Panc1 (cell line): ENCODE measurements around the gene RIC1. TPM values are rescaled to one million over a fixed set of nuclear protein-coding genes. Genes with fewer than 3 reads are reported as not detected.

Experiments used
- ATAC-seq: fragments of 200-7000 bp; cut with Tn5 transposase; 2 replicates; pipeline ENCODE4 v1.9.1; 2020; ENCODE audit warnings: mild to moderate bottlenecking, moderate library complexity
- BruUV-seq: library from RNA; stranded (reverse); fragments of 400-500 nt; replicated peaks from 2 replicates; lab custom pipeline; 2021; lab: Mats Ljungman, UMichigan
- CTCF ChIA-PET: fragments of 300-600 bp; sonication (Branson Sonifier 250); formaldehyde crosslinking; loops from one replicate; lab custom pipeline; 2022; ENCODE audit warnings: antibody characterized with exemption; lab: Charles Lee
- POLR2A ChIA-PET: fragments of 300-600 bp; sonication (Branson Sonifier 250); formaldehyde crosslinking; loops from one replicate; lab custom pipeline; 2022; ENCODE audit warnings: antibody characterized with exemption; lab: Charles Lee
- DNase-seq: peaks from one replicate; pipeline ENCODE4 v3.0.0-alpha.2; 2010; ENCODE audit warnings: low read depth, low spot score
- H3K27ac ChIP-seq: 2 replicates; pipeline ENCODE4 v1.5.1; 2011; ENCODE audit warnings: mild to moderate bottlenecking, low read length, inconsistent platforms
- H3K27me3 ChIP-seq: fragments of 200-500 bp; sonication (Bioruptor generic); 2 replicates; pipeline ENCODE4 v1.6.0; 2014; ENCODE audit warnings: low read length, inconsistent platforms; ENCODE audit not compliant: control insufficient read depth, insufficient read depth
- H3K36me3 ChIP-seq: fragments of 200-500 bp; sonication (Bioruptor generic); 2 replicates; pipeline ENCODE4 v1.5.1; 2014; ENCODE audit warnings: inconsistent platforms, mild to moderate bottlenecking, low read length, moderate library complexity; ENCODE audit not compliant: control insufficient read depth, insufficient read depth
- H3K4me1 ChIP-seq: 2 replicates; pipeline ENCODE4 v1.5.1; 2011; ENCODE audit warnings: inconsistent platforms, mild to moderate bottlenecking, low read length, moderate library complexity; ENCODE audit not compliant: control insufficient read depth, insufficient read depth
- H3K4me3 ChIP-seq, 2 experiments: 2 replicates each; pipeline ENCODE4 v1.5.1; 2011 to 2012; ENCODE audit warnings: low read depth in 2 of 2, low read length in 2 of 2, mild to moderate bottlenecking in 2 of 2, inconsistent platforms in 1 of 2, moderate library complexity in 1 of 2
- H3K9me3 ChIP-seq: fragments of 200-500 bp; sonication (Bioruptor generic); 2 replicates; pipeline ENCODE4 v1.5.1; 2014; ENCODE audit warnings: low read depth, mild to moderate bottlenecking, inconsistent platforms, low read length, moderate library complexity; ENCODE audit not compliant: control insufficient read depth, insufficient read depth
- POLR2AphosphoS5 ChIP-seq: IDR thresholded peaks from 2 replicates; pipeline ENCODE4 v1.6.1; 2012; ENCODE audit warnings: mild to moderate bottlenecking, low read depth, low read length, moderate library complexity
- SIN3A ChIP-seq: IDR thresholded peaks from 2 replicates; pipeline ENCODE4 v1.6.1; 2012; ENCODE audit warnings: low read depth, mild to moderate bottlenecking, low read length, moderate library complexity, borderline replicate concordance; ENCODE audit not compliant: insufficient read depth
- TCF7L2 ChIP-seq: IDR thresholded peaks from 2 replicates; pipeline ENCODE4 v1.6.1; 2011; ENCODE audit warnings: mild to moderate bottlenecking, low read depth, low read length, inconsistent platforms
- in situ Hi-C: cut with HindIII; loops from 2 replicates; pipeline ENCODE4 v1.10.0; 2016; ENCODE audit warnings: low sequenced_read_pairs, low pct_unique_long_range_greater_than_20kb
- intact Hi-C: fragments of 100-400 bp; cut with micrococcal nuclease; formaldehyde crosslinking; loops from one replicate; pipeline ENCODE4 v1.10.0; 2022; ENCODE audit not compliant: unreplicated experiment
- total RNA-seq: library from RNA; stranded (reverse); gene quantifications from one replicate; pipeline ENCODE4 v1.2.1, GENCODE V29; 2021; ENCODE audit not compliant: unreplicated experiment
- TF ChIP-seq, protein P1 (sequence below), 2 experiments: IDR thresholded peaks; 2 replicates each; pipeline ENCODE4 v1.6.1; 2011 to 2012; ENCODE audit warnings: low read depth in 2 of 2, control low read depth in 1 of 2, low read length in 1 of 2, mild to moderate bottlenecking in 1 of 2, moderate library complexity in 1 of 2; ENCODE audit not compliant: insufficient read depth in 1 of 2
- TF ChIP-seq, protein P2 (sequence below): fragments of 450-650 bp; IDR thresholded peaks from 2 replicates; pipeline ENCODE4 v1.5.1; 2017; ENCODE audit warnings: mild to moderate bottlenecking

The RIC1 gene
- total RNA-seq, 1 experiment from 2014 or later, result 7.0 TPM

DNA sequence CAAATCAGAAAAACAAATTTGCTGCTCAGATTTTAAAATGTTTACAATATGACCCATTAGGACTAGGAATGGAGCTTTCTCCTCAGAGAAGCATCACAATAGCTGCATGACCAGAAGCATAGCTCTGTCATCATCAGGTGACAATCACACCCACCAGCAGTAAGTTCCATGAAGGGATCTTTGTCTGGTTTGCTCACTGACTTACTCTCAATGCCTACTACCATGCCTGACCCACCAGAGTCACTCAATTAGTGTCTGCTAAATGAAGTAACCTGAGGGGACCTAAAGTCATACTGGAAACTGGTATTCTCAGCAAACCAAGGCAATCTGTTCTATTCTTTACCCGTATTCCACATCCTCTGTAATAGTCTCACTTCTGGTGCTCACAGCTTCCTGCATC, 196.3 kb downstream of the RIC1 start:
- TF ChIP-seq SIN3A (no peak), TCF7L2 (no peak), POLR2AphosphoS5 (no peak)
- TF ChIP-seq, protein P1, sequence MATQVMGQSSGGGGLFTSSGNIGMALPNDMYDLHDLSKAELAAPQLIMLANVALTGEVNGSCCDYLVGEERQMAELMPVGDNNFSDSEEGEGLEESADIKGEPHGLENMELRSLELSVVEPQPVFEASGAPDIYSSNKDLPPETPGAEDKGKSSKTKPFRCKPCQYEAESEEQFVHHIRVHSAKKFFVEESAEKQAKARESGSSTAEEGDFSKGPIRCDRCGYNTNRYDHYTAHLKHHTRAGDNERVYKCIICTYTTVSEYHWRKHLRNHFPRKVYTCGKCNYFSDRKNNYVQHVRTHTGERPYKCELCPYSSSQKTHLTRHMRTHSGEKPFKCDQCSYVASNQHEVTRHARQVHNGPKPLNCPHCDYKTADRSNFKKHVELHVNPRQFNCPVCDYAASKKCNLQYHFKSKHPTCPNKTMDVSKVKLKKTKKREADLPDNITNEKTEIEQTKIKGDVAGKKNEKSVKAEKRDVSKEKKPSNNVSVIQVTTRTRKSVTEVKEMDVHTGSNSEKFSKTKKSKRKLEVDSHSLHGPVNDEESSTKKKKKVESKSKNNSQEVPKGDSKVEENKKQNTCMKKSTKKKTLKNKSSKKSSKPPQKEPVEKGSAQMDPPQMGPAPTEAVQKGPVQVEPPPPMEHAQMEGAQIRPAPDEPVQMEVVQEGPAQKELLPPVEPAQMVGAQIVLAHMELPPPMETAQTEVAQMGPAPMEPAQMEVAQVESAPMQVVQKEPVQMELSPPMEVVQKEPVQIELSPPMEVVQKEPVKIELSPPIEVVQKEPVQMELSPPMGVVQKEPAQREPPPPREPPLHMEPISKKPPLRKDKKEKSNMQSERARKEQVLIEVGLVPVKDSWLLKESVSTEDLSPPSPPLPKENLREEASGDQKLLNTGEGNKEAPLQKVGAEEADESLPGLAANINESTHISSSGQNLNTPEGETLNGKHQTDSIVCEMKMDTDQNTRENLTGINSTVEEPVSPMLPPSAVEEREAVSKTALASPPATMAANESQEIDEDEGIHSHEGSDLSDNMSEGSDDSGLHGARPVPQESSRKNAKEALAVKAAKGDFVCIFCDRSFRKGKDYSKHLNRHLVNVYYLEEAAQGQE (IDR thresholded peaks at IDR 0.05; ENCODE audit: insufficient read depth in 1 of 2, low read depth in 2 of 2, low read length in 1 of 2), result no peak
- TF ChIP-seq, protein P2, sequence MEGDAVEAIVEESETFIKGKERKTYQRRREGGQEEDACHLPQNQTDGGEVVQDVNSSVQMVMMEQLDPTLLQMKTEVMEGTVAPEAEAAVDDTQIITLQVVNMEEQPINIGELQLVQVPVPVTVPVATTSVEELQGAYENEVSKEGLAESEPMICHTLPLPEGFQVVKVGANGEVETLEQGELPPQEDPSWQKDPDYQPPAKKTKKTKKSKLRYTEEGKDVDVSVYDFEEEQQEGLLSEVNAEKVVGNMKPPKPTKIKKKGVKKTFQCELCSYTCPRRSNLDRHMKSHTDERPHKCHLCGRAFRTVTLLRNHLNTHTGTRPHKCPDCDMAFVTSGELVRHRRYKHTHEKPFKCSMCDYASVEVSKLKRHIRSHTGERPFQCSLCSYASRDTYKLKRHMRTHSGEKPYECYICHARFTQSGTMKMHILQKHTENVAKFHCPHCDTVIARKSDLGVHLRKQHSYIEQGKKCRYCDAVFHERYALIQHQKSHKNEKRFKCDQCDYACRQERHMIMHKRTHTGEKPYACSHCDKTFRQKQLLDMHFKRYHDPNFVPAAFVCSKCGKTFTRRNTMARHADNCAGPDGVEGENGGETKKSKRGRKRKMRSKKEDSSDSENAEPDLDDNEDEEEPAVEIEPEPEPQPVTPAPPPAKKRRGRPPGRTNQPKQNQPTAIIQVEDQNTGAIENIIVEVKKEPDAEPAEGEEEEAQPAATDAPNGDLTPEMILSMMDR, result no peak
- Histone ChIP-seq H3K9me3 (no peaks in the 10 kb centered on the region), H3K4me3 (no peak overlapping the region), H3K27me3 (no peaks in the 10 kb centered on the region), H3K4me1 (no peaks in the 10 kb centered on the region), H3K27ac (no peak overlapping the region), H3K36me3 (no peaks in the 10 kb centered on the region; the same call in 1 of the 2 replicates)
- no peak for ATAC-seq
- in situ Hi-C loops (no loop called here), intact Hi-C loops (no loop called here)
- ChIA-PET POLR2A (no interaction called here), CTCF (no interaction called here)
- DNase-seq, result no peak
- no TSS peak for BruUV-seq

Other genes with a start within 250 kb of the RIC1 start
- 9.3 TPM for gene PLGRKT, start 191.2 kb upstream of the RIC1 start, total RNA-seq
- gene CD274, start 178.6 kb upstream of the RIC1 start, total RNA-seq, result 0.21 TPM
- not detected for gene PDCD1LG2, start 118.6 kb upstream of the RIC1 start, total RNA-seq
- gene ERMP1, start 204.0 kb downstream of the RIC1 start, total RNA-seq, result 38.4 TPM